Astrocyte of the cerebellum (primary cell): ENCODE measurements around the gene SMARCD2.
"Not testable (repeated sequence)": the region's sequence is repeated elsewhere in the genome, so short reads cannot be mapped to it uniquely, and the experiment has no call there.

ENCODE experiments used
- DNase-seq: peaks from one replicate; pipeline ENCODE4 v3.0.0-alpha.2; 2011; ENCODE audit warnings: low read depth
- H3K4me3 ChIP-seq: 2 replicates; pipeline ENCODE4 v1.5.1; 2011; ENCODE audit warnings: mild to moderate bottlenecking, low read depth, low read length, moderate library complexity
- CTCF ChIP-seq: IDR thresholded peaks from 2 replicates; pipeline ENCODE4 v1.5.1; 2012; ENCODE audit warnings: low read length, low read depth, moderate library complexity, mild to moderate bottlenecking; ENCODE audit errors: missing control alignments
- in situ Hi-C: cut with HindIII; loops from 2 replicates; pipeline ENCODE4 v1.10.0; 2017; ENCODE audit warnings: low sequenced_read_pairs

SMARCD2 gene

GRCh38 chr17:63809970-63810369 is 32.5 kb downstream of the SMARCD2 start:
- in situ Hi-C loops, result no loop called here
- DNase-seq, result no peak
- no peak overlapping the region for H3K4me3 ChIP-seq
- TF ChIP-seq CTCF, result no peak

GRCh38 chr17:63805591-63805990 is 36.9 kb downstream of the SMARCD2 start:
- no peak for DNase-seq
- in situ Hi-C loops, result no loop called here
- no peak overlapping the region for H3K4me3 ChIP-seq
- TF ChIP-seq CTCF, result no peak

- in situ Hi-C loops, result no loop called here
- DNase-seq, result no peak
- H3K4me3 ChIP-seq, result no peak overlapping the region
- no peak for TF ChIP-seq CTCF
These were observed 38.2 kb downstream of the SMARCD2 start for GRCh38 chr17:63804328-63804727.

GRCh38 chr17:63800783-63801182 is 41.7 kb downstream of the SMARCD2 start:
- no peak overlapping the region for H3K4me3 ChIP-seq
- DNase-seq, result no peak
- in situ Hi-C loops, result no loop called here
- TF ChIP-seq CTCF, result no peak

GRCh38 chr17:63798572-63799106 is 43.8 kb downstream of the SMARCD2 start:
- no peak overlapping the region for H3K4me3 ChIP-seq
- in situ Hi-C loops, result no loop called here
- DNase-seq, result no peak
- TF ChIP-seq CTCF, result no peak

GRCh38 chr17:63796375-63796774 is 46.1 kb downstream of the SMARCD2 start:
- H3K4me3 ChIP-seq, DNase-seq, in situ Hi-C loops: not testable (repeated sequence)

- no peak for DNase-seq
- no peak overlapping the region for H3K4me3 ChIP-seq
- in situ Hi-C loops, result no loop called here
- no peak for TF ChIP-seq CTCF
These were observed 50.3 kb downstream of the SMARCD2 start for GRCh38 chr17:63792055-63792729.
